ENCODE results near the gene PDE4D.
A peak's percentile ranks its signal among the peaks of the same experiment; 100 is the strongest.

The PDE4D gene

GRCh38 chr5:59221769-59222168 is 671.8 kb downstream of the PDE4D start:
- TF ChIP-seq ESRRG (CRISPR knock-in tag; IDR thresholded peaks at IDR 0.05) (no peak), POU6F1 (CRISPR knock-in tag; IDR thresholded peaks at IDR 0.05; ENCODE audit: borderline replicate concordance, low read depth) (no peak), TCF4 (CRISPR knock-in tag; IDR thresholded peaks at IDR 0.05; ENCODE audit: borderline replicate concordance) (no peak), ZNF565 (CRISPR knock-in tag; conservative IDR thresholded peaks at IDR 0.05; ENCODE audit: low read depth) (no peak), PATZ1 (CRISPR knock-in tag; IDR thresholded peaks at IDR 0.05; ENCODE audit: borderline replicate concordance) (no peak), PPARA (CRISPR knock-in tag; IDR thresholded peaks at IDR 0.05; ENCODE audit: borderline replicate concordance) (no peak), SNAI2 (CRISPR knock-in tag; IDR thresholded peaks at IDR 0.05) (no peak), CSDC2 (CRISPR knock-in tag; IDR thresholded peaks at IDR 0.05) (no peak), ZC3H10 (CRISPR knock-in tag; IDR thresholded peaks at IDR 0.05) (no peak), BACH2 (CRISPR knock-in tag; IDR thresholded peaks at IDR 0.05; ENCODE audit: borderline replicate concordance) (no peak), TSHZ2 (CRISPR knock-in tag; IDR thresholded peaks at IDR 0.05) (no peak), ZFP30 (CRISPR knock-in tag; IDR thresholded peaks at IDR 0.05) (no peak), TOX (CRISPR knock-in tag; IDR thresholded peaks at IDR 0.05; ENCODE audit: borderline replicate concordance) (no peak), ISL1 (CRISPR knock-in tag; IDR thresholded peaks at IDR 0.05) (no peak), OSR1 (CRISPR knock-in tag; IDR thresholded peaks at IDR 0.05) (no peak)
- ATAC-seq: 0 out of 3 replicates have a peak, but pooled peaks have one; percentile 24

GRCh38 chr5:59218424-59219045 is 675.0 kb downstream of the PDE4D start:
- TF ChIP-seq ZFP3 (CRISPR knock-in tag; IDR thresholded peaks at IDR 0.05) (no peak), ZC3H10 (CRISPR knock-in tag; IDR thresholded peaks at IDR 0.05) (no peak), SNAI2 (CRISPR knock-in tag; IDR thresholded peaks at IDR 0.05) (no peak), RARB (CRISPR knock-in tag; IDR thresholded peaks at IDR 0.05) (no peak), ESRRG (CRISPR knock-in tag; IDR thresholded peaks at IDR 0.05) (no peak), CSDC2 (CRISPR knock-in tag; IDR thresholded peaks at IDR 0.05) (no peak), GLIS3 (CRISPR knock-in tag; IDR thresholded peaks at IDR 0.05) (no peak), ZFP30 (CRISPR knock-in tag; IDR thresholded peaks at IDR 0.05) (no peak), OSR1 (CRISPR knock-in tag; IDR thresholded peaks at IDR 0.05) (no peak), ZNF565 (CRISPR knock-in tag; conservative IDR thresholded peaks at IDR 0.05; ENCODE audit: low read depth) (no peak), POU6F1 (CRISPR knock-in tag; IDR thresholded peaks at IDR 0.05; ENCODE audit: borderline replicate concordance, low read depth) (no peak), BACH2 (CRISPR knock-in tag; IDR thresholded peaks at IDR 0.05; ENCODE audit: borderline replicate concordance) (no peak)
- no peak for ATAC-seq

- TF ChIP-seq ARNTL (CRISPR knock-in tag; IDR thresholded peaks at IDR 0.05; ENCODE audit: borderline replicate concordance, low read depth) (no peak), CREB5 (CRISPR knock-in tag; IDR thresholded peaks at IDR 0.05; ENCODE audit: low read depth) (no peak), OSR1 (CRISPR knock-in tag; IDR thresholded peaks at IDR 0.05) (no peak), ZNF565 (CRISPR knock-in tag; conservative IDR thresholded peaks at IDR 0.05; ENCODE audit: low read depth) (no peak), TCF4 (CRISPR knock-in tag; IDR thresholded peaks at IDR 0.05; ENCODE audit: borderline replicate concordance) (no peak), ZNF8 (CRISPR knock-in tag; IDR thresholded peaks at IDR 0.05) (no peak)
- ATAC-seq: no peak
Observed at GRCh38 chr5:59216841-59217240, 676.7 kb downstream of the PDE4D start.

Data from SK-N-SH treated with all-trans-retinoic acid at 6 μM for 48 hours (cell line).